Activated CD8-positive, alpha-beta T cell treated with anti-CD3 and anti-CD28 coated beads, Interleukin-2, amount 10 ng/mL, durations not matched to agents 7 days and 5 days (primary cell): ENCODE results near the gene CLNK. TPM values are rescaled to one million over a fixed set of nuclear protein-coding genes. Genes with fewer than 3 reads are reported as not detected.

Experiments used
- ATAC-seq: fragments of 150-1000 bp; cut with Tn5 transposase; one replicate; pipeline ENCODE4 v1.10.0; 2021; ENCODE audit warnings: moderate library complexity
- CTCF ChIA-PET: fragments of 350-600 bp; sonication (Branson Sonifier 250); formaldehyde crosslinking; loops from one replicate; lab custom pipeline; 2021; ENCODE audit warnings: antibody characterized with exemption; lab: Charles Lee
- POLR2A ChIA-PET: fragments of 350-600 bp; sonication (Branson Sonifier 250); formaldehyde crosslinking; loops from one replicate; lab custom pipeline; 2021; ENCODE audit warnings: antibody characterized with exemption; lab: Charles Lee
- DNase-seq: peaks from one replicate; pipeline ENCODE4 v3.0.0-alpha.2; 2020
- H3K27ac Mint-ChIP-seq: one replicate; pipeline ENCODE4 v1.8.0; 2021; ENCODE audit warnings: mild to moderate bottlenecking, mixed read lengths
- H3K27me3 Mint-ChIP-seq: one replicate; pipeline ENCODE4 v1.8.0; 2021; ENCODE audit warnings: low read depth, mixed read lengths
- H3K36me3 Mint-ChIP-seq: one replicate; pipeline ENCODE4 v1.8.0; 2021; ENCODE audit warnings: low read depth, mixed read lengths
- H3K4me1 Mint-ChIP-seq: one replicate; pipeline ENCODE4 v1.8.0; 2021; ENCODE audit warnings: low read depth, mixed read lengths
- H3K4me3 Mint-ChIP-seq: one replicate; pipeline ENCODE4 v1.8.0; 2021; ENCODE audit warnings: mild to moderate bottlenecking, mixed read lengths
- H3K9me3 Mint-ChIP-seq: one replicate; pipeline ENCODE4 v1.8.0; 2022; ENCODE audit warnings: mixed read lengths; ENCODE audit not compliant: insufficient read depth
- total RNA-seq, 2 experiments: library from RNA; stranded (reverse); gene quantifications; one replicate each; pipeline ENCODE4 v1.2.3, GENCODE V29; 2021

Gene CLNK
- total RNA-seq, 2 experiments from 2014 or later = not detected

GRCh38 chr4:10722957-10723356, 38.4 kb upstream of the CLNK start:
- H3K36me3 Mint-ChIP-seq = no peaks in the 10 kb centered on the region
- POLR2A ChIA-PET = interaction anchor here (0.8 kb wide), 1 partner anchor 55 kb away, joined by 3 read pairs; no protein-coding TSS in a partner anchor
- no peak overlapping the region for H3K27ac Mint-ChIP-seq
- DNase-seq (no peak), ATAC-seq (peak; percentile 79)
- no peak overlapping the region for H3K4me3 Mint-ChIP-seq
- H3K27me3 Mint-ChIP-seq = no peaks in the 10 kb centered on the region
- peaks cover 22% of the 10 kb centered on the region for H3K4me1 Mint-ChIP-seq
- CTCF ChIA-PET = no interaction called here
- no peaks in the 10 kb centered on the region for H3K9me3 Mint-ChIP-seq

- POLR2A ChIA-PET = no interaction called here
- Mint-ChIP-seq H3K27ac (no peak overlapping the region), H3K27me3 (no peaks in the 10 kb centered on the region), H3K4me1 (peaks cover 14% of the 10 kb centered on the region), H3K36me3 (no peaks in the 10 kb centered on the region), H3K4me3 (no peak overlapping the region), H3K9me3 (no peaks in the 10 kb centered on the region)
- no peak for DNase-seq
- CTCF ChIA-PET = no interaction called here
- no peak for ATAC-seq
These were observed 37.0 kb upstream of the CLNK start for GRCh38 chr4:10721616-10722015.

GRCh38 chr4:10716163-10716562, 31.6 kb upstream of the CLNK start:
- Mint-ChIP-seq H3K4me1 (no peaks in the 10 kb centered on the region), H3K9me3 (peaks cover 11% of the 10 kb centered on the region), H3K4me3 (no peak overlapping the region), H3K27me3 (peaks cover 3% of the 10 kb centered on the region), H3K27ac (no peak overlapping the region), H3K36me3 (no peaks in the 10 kb centered on the region)
- ChIA-PET CTCF (no interaction called here), POLR2A (no interaction called here)
- ATAC-seq (no peak), DNase-seq (no peak)

GRCh38 chr4:10715696-10716095, 31.1 kb upstream of the CLNK start:
- ChIA-PET POLR2A (no interaction called here), CTCF (interaction anchor here (1.2 kb wide), 1 partner anchor 133 kb away, joined by 3 read pairs; no protein-coding TSS in a partner anchor)
- no peaks in the 10 kb centered on the region for H3K36me3 Mint-ChIP-seq
- DNase-seq (no peak), ATAC-seq (no peak)
- H3K4me1 Mint-ChIP-seq = no peaks in the 10 kb centered on the region
- peaks cover 3% of the 10 kb centered on the region for H3K27me3 Mint-ChIP-seq
- H3K9me3 Mint-ChIP-seq = peaks cover 11% of the 10 kb centered on the region
- H3K4me3 Mint-ChIP-seq = no peak overlapping the region
- H3K27ac Mint-ChIP-seq = no peak overlapping the region

GRCh38 chr4:10715135-10715534, 30.6 kb upstream of the CLNK start:
- Mint-ChIP-seq H3K4me1 (no peaks in the 10 kb centered on the region), H3K36me3 (no peaks in the 10 kb centered on the region), H3K27me3 (peaks cover 3% of the 10 kb centered on the region), H3K27ac (no peak overlapping the region), H3K4me3 (no peak overlapping the region), H3K9me3 (peaks cover 11% of the 10 kb centered on the region)
- ChIA-PET CTCF (interaction anchor here (1.2 kb wide), 1 partner anchor 133 kb away, joined by 3 read pairs; no protein-coding TSS in a partner anchor), POLR2A (no interaction called here)
- no peak for DNase-seq
- no peak for ATAC-seq

GRCh38 chr4:10713591-10713990, 29.0 kb upstream of the CLNK start:
- Mint-ChIP-seq H3K9me3 (peaks cover 11% of the 10 kb centered on the region), H3K4me1 (no peaks in the 10 kb centered on the region), H3K27me3 (peaks cover 3% of the 10 kb centered on the region), H3K4me3 (no peak overlapping the region), H3K27ac (no peak overlapping the region), H3K36me3 (no peaks in the 10 kb centered on the region)
- DNase-seq = no peak
- CTCF ChIA-PET = no interaction called here
- POLR2A ChIA-PET = no interaction called here
- ATAC-seq = no peak

GRCh38 chr4:10706236-10706635, 21.7 kb upstream of the CLNK start:
- CTCF ChIA-PET = no interaction called here
- H3K27me3 Mint-ChIP-seq = no peaks in the 10 kb centered on the region
- DNase-seq (no peak), ATAC-seq (no peak)
- no peak overlapping the region for H3K27ac Mint-ChIP-seq
- no peak overlapping the region for H3K4me3 Mint-ChIP-seq
- POLR2A ChIA-PET = no interaction called here
- no peaks in the 10 kb centered on the region for H3K4me1 Mint-ChIP-seq
- H3K9me3 Mint-ChIP-seq = no peaks in the 10 kb centered on the region
- no peaks in the 10 kb centered on the region for H3K36me3 Mint-ChIP-seq

- Mint-ChIP-seq H3K4me3 (no peak overlapping the region), H3K36me3 (no peaks in the 10 kb centered on the region), H3K27me3 (no peaks in the 10 kb centered on the region), H3K9me3 (no peaks in the 10 kb centered on the region), H3K27ac (no peak overlapping the region), H3K4me1 (no peaks in the 10 kb centered on the region)
- ChIA-PET CTCF (no interaction called here), POLR2A (interaction anchor here (0.6 kb wide), 2 partner anchors 57 to 1696 kb away, joined by 3 read pairs; no protein-coding TSS in a partner anchor)
- no peak for ATAC-seq
- DNase-seq = no peak
These were observed 19.9 kb upstream of the CLNK start for GRCh38 chr4:10704430-10704810.

GRCh38 chr4:10703766-10704429, 19.3 kb upstream of the CLNK start:
- Mint-ChIP-seq H3K4me1 (no peaks in the 10 kb centered on the region), H3K36me3 (no peaks in the 10 kb centered on the region), H3K9me3 (no peaks in the 10 kb centered on the region), H3K4me3 (no peak overlapping the region), H3K27ac (no peak overlapping the region), H3K27me3 (no peaks in the 10 kb centered on the region)
- ChIA-PET POLR2A (interaction anchor here (0.6 kb wide), 2 partner anchors 57 to 1697 kb away, joined by 3 read pairs; no protein-coding TSS in a partner anchor), CTCF (no interaction called here)
- ATAC-seq (no peak), DNase-seq (no peak)

GRCh38 chr4:10703156-10703555, 18.6 kb upstream of the CLNK start:
- no peak overlapping the region for H3K27ac Mint-ChIP-seq
- CTCF ChIA-PET = no interaction called here
- no peaks in the 10 kb centered on the region for H3K27me3 Mint-ChIP-seq
- H3K36me3 Mint-ChIP-seq = no peaks in the 10 kb centered on the region
- DNase-seq (no peak), ATAC-seq (no peak)
- no peaks in the 10 kb centered on the region for H3K4me1 Mint-ChIP-seq
- no peak overlapping the region for H3K4me3 Mint-ChIP-seq
- POLR2A ChIA-PET = no interaction called here
- no peaks in the 10 kb centered on the region for H3K9me3 Mint-ChIP-seq

- no peak overlapping the region for H3K4me3 Mint-ChIP-seq
- H3K27ac Mint-ChIP-seq = no peak overlapping the region
- ChIA-PET POLR2A (interaction anchor here (0.6 kb wide), 1 partner anchor 31 kb away, joined by 4 read pairs; no protein-coding TSS in a partner anchor), CTCF (no interaction called here)
- ATAC-seq (no peak), DNase-seq (no peak)
- H3K36me3 Mint-ChIP-seq = no peaks in the 10 kb centered on the region
- H3K9me3 Mint-ChIP-seq = no peaks in the 10 kb centered on the region
- no peaks in the 10 kb centered on the region for H3K27me3 Mint-ChIP-seq
- H3K4me1 Mint-ChIP-seq = no peaks in the 10 kb centered on the region
These were observed 17.3 kb upstream of the CLNK start for GRCh38 chr4:10701702-10702460.

- no peaks in the 10 kb centered on the region for H3K9me3 Mint-ChIP-seq
- H3K27me3 Mint-ChIP-seq = no peaks in the 10 kb centered on the region
- ATAC-seq (no peak), DNase-seq (no peak)
- no peak overlapping the region for H3K27ac Mint-ChIP-seq
- peaks cover 3% of the 10 kb centered on the region for H3K4me1 Mint-ChIP-seq
- CTCF ChIA-PET = no interaction called here
- no peak overlapping the region for H3K4me3 Mint-ChIP-seq
- no peaks in the 10 kb centered on the region for H3K36me3 Mint-ChIP-seq
- POLR2A ChIA-PET = no interaction called here
These were observed 16.6 kb upstream of the CLNK start for GRCh38 chr4:10701161-10701560.
